Stimulated activated CD4-positive, alpha-beta T cell treated with anti-CD3 and anti-CD28 coated beads, Interleukin-4, amount 100 ng/mL, for 48 hours (primary cell): ENCODE measurements around the gene FOXRED2.
A peak's percentile ranks its signal among the peaks of the same experiment; 100 is the strongest.
"Not testable (repeated sequence)": the region's sequence is repeated elsewhere in the genome, so short reads cannot be mapped to it uniquely, and the experiment has no call there.

Experiments
- DNase-seq, 2 donors: peaks; one replicate each; pipeline ENCODE4 v3.0.0-alpha.2; 2020; ENCODE audit warnings: low read depth in 2 of 2

The FOXRED2 gene

DNA sequence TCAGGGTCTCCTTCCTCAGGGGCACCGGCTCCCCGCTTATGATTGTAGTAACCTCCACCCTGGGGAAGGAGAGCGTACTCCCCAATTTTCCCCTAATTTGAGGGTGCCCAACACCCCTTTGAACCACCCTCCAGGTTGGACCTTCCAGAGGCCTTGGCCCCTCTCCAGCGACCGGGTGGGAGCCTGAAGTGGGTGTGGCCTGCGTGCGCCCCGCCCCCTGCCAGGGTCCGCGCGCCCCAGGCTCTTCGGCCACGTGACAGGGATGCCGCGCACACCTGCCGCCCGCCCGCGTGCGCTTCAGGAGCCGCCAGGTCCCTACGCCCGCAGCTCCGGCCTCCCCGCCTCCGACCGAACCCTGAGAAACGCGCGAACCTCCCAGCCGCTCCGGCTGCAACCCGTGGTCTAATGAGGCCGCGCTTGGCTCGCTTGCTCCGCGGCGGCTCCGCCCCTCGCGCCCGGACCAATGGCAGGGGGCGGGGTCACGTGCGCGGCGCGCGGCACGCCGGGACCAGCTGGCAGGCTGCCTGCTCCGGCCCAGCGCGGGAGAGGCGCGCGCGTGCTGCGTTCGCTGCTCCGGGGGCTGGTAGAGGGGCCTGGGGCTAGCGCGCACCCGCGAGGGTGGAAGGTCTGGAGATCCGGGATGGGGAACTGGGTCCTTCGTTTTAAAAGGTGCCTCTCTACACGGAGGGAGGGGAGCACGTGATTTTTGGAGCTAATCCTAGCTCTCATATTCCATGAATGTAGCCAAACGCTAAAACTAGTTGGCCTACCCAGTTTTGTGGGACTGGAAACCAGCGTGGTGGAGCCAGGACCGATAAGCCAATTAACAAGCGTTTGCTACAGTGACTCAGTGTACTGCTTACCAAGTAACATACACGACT lies at the start of gene FOXRED2:
TSS of gene FOXRED2 (minus strand) at position 404 of the 881 bp plus-strand sequence. CDS start 618 bp downstream, outside the sequence.
- DNase-seq: peak; percentile 83 to 86

DNA sequence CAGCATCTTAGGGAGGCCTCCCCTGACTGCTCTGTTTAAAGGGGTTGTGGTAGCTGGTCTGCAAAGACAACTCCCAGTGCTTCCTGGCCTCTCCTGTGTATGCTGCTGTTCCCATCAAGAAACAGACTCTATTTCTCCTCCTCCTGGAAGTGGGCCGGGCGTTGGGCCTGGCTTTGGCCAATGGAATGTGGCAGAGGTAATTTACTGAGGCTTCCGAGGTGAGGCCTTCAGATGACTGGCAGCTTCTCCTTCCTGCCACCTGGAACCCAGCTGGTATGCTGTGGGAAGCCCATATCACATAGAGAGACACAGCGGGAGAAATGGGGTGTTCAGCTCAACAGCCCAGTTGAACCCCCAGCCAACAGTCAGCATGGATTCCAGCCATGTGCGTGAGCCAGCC lies 47.3 kb upstream of the FOXRED2 start:
- DNase-seq: no peak

DNA sequence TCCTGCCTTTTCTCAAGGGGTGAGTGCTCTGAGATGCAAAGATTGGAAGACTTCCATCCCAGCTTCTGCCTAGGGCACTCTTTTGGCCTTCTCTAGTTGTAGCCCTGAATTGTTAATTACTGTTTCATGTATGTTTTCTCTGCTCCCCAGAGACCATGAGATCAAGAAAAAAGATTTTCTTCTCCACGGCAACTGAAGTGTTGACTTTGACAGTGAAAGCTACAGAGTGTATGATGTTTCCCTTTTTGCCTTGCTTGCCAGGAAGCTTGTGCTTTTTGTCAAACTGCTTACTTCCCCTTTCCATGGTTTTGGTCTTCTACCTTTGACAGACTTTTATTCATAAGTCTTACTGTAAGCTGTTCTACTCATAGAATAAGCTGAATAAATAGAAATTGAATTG lies 45.4 kb upstream of the FOXRED2 start:
- no peak for DNase-seq

DNA sequence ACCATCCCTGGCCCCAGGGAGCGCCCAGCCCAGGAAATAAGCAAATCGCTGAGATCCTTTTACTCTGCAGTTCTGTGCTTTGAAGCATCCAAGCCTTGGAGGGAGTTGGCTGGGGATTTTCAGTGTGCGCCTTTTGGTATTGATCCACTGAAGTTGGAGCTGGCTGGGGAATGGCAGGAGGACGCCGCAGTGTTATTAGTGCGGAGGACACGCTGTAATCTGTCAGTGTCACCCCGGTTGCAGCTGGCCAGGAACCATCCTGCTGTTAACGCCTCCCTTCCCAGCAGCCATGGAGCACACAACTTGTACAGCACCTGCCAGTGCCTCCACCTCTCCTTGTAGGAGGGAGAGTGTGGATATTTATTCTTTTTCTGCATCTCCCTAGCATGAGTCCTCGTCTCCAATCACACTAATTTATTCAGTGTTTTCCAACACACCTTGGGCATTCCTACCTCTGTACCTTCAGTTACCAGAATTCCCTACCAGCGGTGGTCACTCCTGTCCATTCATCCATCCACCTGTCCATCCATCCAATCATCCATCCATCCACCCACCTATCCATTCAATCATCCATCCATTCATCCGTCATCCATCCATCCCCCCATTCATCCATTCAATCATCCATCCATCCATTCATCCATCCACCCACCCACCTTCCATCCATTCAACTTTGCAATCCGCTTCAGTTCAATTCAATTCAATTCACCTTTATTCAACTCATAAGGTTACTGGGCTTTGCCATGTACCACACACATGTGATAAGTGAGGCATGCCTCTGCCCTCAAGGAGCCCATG lies 44.1 kb upstream of the FOXRED2 start:
- DNase-seq: no peak

DNA sequence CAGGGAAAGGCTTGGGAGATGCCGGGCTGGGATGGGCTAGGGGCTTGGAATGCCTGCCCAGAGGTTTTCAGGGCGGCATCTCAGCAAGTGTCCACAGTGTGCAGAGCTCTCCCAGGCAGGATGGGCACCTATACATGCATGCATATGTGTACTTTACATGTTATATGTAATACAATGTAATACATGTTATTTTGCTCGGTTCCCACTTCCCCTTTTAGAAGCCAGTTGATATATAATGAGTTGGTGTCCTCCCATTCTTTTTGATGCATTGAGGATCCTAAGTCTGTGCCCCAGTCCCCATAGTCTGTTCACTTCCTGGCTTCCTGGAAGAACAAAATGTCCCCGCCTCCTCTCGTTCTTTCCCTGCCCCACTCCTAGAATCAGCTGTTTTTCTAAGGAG lies 42.2 kb upstream of the FOXRED2 start:
- no peak for DNase-seq

DNA sequence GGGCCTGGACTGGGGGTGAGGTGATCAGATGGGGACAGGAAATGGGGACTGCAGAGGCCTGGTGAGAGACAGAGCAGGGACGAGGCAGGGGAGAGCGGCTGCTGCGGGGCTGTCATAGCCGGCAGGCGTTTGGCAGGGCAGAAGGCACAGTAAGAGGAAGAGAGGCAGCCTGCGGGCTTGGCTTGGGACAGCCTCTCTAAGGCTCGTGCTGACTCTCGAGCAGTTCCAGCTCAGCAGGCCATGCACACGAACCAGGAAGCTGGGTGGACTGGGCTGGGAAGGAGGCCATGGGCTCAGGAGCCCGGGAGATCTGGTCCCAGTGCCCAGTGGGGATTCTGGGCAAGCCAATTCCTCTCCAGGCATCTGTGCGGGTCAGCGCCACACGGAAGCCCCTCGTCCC lies 41.8 kb upstream of the FOXRED2 start:
- no peak for DNase-seq

DNA sequence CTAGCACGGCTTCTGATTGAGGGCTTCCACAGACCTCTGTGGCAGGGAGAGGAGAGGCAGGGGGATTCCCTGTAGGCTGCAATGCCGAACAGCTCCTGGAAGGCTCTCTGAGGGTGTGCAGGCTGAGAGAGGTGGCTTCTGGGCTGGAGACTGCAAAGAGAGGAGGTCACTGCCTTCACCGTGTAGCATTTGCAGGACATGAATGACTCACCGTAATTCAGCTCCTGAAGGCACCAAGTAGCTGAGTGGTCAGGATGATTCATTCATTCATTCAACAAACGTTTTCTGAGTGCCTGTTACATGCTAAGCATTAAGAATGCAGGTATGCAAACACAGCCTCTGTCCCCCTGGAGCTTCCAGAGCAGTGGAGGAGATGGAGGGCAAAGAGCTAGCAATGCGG lies 40.1 kb upstream of the FOXRED2 start:
- no peak for DNase-seq

DNA sequence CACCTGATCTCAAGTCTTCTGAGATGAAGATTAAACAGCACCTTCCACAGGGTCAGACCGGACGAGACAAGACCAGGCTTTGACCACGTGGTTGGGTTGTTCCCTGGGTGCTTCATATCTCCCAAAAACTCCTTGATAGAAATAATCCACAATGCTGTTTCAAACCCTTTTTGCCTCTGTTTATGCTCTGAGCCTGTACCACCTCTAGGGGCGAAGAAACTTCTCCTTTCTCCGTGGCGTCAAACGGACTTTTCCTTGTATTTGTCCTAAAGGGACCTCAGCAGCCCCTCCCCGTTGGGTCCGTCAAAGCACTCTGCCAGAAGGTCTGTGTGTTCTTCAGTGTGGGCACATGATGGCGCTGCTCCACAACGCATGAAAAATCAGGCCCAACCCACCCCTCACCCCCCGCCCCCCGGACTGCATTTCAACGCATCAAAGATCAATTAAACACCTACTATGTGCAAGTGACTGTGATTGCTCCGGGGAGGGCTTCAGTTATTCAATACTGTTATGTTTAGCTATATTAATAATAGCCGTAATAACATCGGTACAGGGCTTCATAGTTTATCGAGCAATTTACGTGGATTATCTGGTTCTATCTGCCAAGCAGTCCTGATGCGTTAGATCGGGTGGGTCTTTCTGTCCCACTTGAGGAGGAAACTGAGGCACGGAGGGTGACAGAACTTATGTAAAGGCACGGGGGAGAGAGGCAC lies 39.4 kb upstream of the FOXRED2 start:
- peak; percentile 21 to 28 for DNase-seq

DNA sequence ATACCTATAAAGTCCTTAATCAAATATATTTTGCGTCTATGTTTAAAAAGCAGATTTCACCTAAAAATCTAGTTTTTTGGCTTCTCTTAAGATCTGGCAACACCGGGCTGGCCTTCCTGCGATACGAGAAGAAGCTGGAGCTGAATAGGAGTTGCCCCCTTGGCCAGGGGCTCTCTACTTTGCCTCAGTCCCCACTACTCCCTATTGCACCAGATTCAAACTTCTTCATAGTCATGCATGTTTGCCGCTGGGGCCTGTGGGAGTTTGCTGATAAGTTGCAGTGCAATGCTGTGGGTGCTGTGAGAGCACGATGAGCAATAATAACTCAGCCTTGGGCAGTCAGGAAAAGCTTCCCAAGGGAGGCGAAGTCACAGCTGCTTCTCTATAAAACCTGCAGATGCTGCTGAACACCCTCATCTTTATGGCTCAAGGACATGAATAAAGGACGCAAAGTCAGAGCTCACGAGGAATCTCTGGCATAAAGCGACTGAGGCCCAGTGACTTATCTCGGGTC lies 37.3 kb upstream of the FOXRED2 start:
- no peak for DNase-seq

DNA sequence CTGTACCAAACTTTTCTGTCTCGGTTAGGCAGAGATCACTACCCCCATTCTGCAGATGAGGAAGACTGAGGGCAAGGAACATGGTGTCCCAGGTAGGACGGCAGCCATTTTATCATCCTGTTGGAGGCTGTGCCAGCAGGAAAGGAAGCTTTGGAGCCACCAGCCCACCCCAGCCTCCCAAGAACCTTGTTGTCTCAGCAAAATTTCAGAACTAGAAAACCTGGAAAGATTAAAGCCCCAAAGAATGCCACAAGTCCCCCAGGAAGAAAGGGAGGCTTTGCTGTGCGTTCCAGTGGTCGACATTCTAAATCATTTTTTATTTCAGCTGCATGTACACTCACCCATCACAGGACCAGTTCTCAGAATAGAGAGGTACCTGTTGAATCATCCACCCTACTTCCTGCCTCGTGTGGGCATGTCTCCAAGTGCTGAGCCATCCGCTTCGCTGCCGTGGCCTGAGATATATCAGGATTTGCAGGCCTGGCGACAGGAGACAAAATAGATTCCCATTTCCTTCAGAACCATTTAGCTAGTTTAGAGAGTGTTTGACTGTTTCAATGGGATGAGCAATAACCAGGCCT lies 35.1 kb upstream of the FOXRED2 start:
- peak; percentile 28 to 49 for DNase-seq

DNA sequence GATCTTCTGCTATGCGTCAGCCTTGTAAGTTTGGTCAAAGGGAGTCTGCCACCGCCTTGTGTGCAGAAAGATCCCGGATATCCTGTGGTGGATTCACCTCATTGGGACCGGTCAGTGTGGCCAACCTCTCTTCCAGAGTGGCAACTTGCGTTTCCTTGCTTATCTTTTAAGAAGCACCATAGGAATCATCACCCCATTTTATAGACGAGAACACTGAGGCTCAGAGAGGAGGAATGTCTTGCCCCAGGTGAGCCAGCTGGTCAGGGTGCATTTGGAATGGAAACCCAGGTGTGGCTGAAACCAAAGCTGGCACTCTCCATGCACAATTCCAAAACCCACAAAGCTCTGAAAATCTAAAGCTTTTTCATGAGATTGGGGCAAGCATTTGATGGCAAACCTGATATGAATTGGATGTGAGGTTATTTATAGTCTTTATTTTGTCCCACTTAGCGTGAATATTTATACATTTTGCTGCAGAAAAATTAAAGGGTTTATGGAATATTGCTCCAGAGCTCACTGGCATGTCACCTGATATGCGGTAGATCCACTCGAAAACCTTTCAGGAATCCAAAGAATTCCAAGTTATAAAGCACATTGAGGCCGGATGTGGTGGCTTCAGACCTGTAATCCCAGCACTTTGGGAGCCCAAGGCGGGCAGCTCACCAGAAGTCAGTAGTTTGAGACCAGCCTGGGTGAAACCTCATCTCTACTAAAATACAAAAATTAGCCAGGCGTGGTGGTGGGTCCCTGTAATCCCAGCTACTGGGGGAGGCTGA lies 34.2 kb upstream of the FOXRED2 start:
- no peak for DNase-seq

DNA sequence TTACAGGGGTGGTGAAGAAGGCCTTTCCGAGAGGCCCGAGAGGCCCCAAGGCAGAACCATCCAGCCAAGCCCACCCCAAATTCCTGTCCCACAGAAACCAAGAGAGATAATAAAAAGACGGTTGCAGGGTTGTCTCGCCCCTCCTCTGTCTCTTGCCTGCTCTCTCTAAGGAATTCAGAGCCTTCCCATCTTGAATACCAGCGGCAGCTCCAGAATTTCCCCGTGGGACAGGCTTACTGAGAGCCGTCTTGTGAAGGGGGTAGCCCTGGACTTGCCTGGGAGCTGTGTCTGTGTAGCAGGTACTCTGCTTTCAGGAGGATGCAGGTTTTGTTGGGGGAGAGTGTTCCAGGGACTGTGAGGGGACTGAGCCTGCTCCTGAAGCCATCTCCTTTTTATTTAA lies 31.7 kb upstream of the FOXRED2 start:
- DNase-seq: no peak

DNA sequence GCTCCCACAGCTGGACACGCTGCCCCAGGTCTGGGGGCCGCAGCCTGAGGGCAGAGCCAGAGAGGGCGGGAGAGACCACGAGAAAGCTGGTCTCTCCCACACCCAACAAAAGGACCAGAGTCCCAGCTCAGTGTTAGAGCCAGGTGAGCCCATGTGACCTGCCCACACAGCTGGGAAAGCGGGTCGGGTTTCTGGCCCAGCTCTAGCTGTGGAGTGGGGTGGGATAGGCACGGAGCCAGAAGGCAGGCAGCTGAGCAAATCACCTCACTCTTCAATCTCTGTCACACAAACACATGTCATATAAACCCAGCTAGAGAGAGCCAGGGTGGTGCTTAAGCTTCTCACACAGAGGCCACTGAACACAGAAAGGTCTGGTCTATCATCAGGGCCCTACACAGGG lies 29.9 kb upstream of the FOXRED2 start:
- DNase-seq: no peak

DNA sequence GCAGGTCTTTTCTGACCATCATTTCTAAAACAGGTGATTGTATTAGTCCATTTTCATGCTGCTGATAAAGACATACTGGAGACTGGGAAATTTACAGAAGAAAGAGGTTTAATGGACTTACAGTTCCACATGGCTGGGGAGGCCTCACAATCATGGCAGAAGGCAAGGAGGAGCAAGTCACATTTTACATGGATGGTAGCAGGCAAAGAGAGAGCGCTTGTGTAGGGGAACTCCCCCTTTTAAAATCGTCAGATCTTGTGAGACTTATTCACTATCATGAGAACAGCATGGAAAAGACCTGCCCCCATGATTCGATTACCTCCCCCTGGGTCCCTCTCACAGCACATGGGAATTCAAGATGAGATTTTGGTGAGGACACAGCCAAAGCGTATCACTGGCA lies 26.5 kb upstream of the FOXRED2 start:
- not testable (repeated sequence) for DNase-seq

DNA sequence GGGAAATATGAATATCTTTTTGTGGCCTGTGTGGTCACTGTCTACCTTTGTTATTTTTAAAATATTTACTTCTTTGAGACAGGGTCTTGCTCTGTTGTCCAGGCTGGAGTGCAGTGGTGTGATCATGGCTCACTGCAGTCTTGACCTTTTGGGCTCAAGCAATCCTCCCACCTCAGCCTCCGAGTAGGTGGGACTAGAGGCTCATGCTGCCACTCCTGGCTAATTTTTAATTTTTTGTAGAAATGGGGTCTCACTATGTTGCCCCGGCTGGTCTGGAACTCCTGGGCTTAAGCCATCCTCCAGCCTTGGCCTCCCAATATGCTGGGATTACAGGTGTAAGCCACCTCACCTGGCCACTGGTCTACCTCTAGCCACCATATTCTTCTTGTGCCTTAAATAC lies 25.6 kb upstream of the FOXRED2 start:
- no peak for DNase-seq

DNA sequence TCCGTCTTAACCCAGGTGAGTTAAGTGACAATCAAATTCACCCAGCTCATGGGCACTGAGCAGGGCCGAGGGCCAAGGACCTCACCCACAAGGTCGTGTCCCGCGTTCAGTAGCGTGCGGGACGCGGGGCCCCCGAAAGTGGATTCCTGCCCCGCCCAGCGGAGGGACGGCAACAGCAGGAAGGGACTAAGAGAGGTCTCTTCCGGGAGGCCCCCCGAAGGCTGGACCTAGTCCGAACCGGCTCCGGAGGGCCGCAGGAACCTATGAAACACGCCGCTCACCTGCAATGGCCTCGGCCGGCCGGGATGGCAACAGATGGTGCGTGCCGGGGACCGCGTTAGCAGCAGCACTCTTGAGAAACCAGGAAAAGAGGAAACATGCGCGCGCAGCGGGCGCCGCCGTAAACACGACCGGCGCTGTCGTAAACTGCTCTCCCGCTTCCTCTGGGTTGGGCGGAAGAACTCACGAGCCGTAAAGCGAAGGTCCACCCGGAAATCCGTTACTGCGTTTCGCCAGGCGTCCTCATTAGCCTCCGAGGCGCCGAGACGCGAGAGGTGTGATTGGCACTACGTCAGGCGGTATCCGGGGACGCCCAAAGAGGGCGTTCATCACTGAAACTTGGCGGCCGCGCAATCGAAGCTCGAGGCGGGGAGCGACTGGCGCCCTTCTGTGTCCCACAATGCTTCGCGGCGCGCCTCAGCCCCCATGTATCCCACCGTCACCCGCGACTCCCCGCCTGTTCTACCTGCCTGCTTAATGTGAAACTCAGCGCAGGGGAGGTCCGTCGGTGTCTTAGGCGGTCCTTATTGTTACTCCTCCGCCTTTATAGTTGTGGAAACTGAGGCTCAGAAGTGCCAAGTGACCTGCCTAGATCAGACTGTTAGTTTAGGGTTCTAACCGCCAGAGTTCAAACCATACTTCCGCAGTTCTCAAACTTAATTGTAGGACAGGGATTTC lies 22.2 kb upstream of the FOXRED2 start, which contains the start of gene EIF3D:
TSS of gene EIF3D (minus strand) at position 372 of the 957 bp plus-strand sequence. CDS start 3,045 bp downstream, outside the sequence.
- DNase-seq: peak; percentile 96 to 97

DNA sequence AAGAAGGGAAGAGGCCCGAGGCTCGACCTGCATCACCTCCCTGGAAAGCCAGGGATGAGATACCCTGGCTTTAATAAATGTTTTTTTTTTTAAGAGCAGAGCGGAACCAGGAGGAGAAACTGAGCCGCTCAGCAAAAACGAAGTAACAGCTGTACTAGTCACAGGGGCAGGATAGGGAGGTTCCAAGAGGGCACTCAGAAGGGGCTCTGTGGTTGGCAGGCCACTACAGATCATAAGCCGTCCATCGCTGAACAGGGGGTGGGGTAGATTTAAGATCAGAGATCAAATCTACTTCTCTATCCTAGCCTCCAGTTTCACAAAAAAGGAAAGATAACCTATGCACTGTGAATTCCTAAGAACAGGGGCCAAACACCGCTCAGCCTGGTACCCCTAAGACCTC lies 21.5 kb upstream of the FOXRED2 start:
- no peak for DNase-seq

DNA sequence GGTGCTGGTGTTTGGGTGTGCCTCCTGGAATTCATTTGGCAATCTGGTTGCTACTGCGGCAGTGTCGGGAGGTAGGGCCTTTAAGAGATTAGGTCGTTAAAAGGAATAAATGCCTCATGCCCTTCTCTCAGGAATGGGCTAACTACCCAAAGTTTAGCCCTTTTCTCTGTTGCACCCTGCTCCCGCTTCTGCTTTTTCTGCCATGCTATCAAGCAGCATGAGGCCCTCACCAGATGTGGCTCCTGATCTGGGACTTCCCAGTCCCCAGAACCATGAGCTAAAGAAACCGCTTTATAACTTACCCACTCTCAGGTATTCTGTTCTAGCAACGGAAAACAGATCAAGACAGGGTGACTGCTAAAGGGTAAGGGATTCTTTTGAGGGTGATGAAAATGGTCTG lies 15.8 kb upstream of the FOXRED2 start:
- DNase-seq: no peak

DNA sequence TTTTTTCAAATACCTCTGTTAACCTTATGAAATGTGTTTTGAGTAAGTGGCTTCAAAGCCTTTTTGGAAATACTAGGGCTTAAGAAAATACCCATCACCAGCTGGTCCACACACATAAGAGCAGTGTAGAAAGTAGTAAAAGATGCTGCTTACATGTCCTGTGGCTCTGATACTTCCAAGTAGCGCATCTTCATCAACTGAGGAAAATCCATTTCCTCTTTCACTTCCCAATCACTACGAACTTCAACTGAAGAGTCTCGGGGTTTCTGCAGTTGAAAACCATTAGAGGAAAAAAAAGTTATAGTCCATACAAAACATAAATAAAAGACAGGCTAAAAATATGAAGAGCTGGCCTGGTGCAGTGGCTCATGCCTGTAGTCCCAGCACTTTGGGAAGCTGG lies 13.6 kb upstream of the FOXRED2 start:
- DNase-seq: no peak

DNA sequence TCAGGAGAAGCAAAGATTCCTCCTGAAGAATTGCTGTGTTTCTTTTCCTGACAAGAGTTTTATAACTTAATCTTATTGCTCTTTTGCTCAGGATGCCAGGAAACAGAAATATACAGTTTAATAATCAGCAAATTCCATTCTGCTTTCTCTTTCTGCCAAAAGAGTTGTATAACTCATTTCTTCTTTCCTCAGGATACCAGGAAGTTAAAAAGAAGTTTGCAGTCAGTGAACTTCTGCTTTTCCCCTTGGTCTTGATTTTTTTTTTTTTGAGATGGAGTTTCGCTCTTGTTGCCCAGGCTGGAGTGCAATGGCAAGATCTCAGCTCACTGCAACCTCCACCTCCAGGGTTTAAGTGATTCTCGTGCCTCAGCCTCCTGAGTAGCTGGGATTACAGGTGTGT lies 13.1 kb upstream of the FOXRED2 start:
- not testable (repeated sequence) for DNase-seq
